Mesendoderm (in vitro differentiated cells): ENCODE measurements around the gene TMTC1.

Experiments
- DNase-seq: peaks from one replicate; pipeline ENCODE4 v3.0.0; 2013
- H2AK5ac ChIP-seq: 2 replicates; pipeline ENCODE4 v1.6.1; 2013; ENCODE audit warnings: low read length, inconsistent platforms
- H2BK120ac ChIP-seq: 2 replicates; pipeline ENCODE4 v1.6.1; 2013; ENCODE audit warnings: low read depth, mild to moderate bottlenecking, low read length, moderate library complexity, mixed read lengths
- H2BK15ac ChIP-seq: replicated peaks from 2 replicates; pipeline ENCODE4 v1.6.1; 2013; ENCODE audit warnings: low read depth, mild to moderate bottlenecking, moderate library complexity
- H2BK5ac ChIP-seq: 2 replicates; pipeline ENCODE4 v1.6.1; 2013; ENCODE audit warnings: low read length, inconsistent platforms
- H3K18ac ChIP-seq: 2 replicates; pipeline ENCODE4 v1.6.1; 2013; ENCODE audit warnings: mild to moderate bottlenecking, low read length, mixed read lengths
- H3K23ac ChIP-seq: one replicate; pipeline ENCODE4 v1.6.1; 2013; ENCODE audit warnings: low read length
- H3K27ac ChIP-seq: 2 replicates; pipeline ENCODE4 v1.5.1; 2013; ENCODE audit warnings: low read depth, mild to moderate bottlenecking, inconsistent platforms, low read length, moderate library complexity
- H3K27me3 ChIP-seq: 2 replicates; pipeline ENCODE4 v1.6.1; 2013; ENCODE audit warnings: low read length, control low read depth, mild to moderate bottlenecking, inconsistent platforms; ENCODE audit not compliant: insufficient read depth, poor library complexity
- H3K36me3 ChIP-seq: 2 replicates; pipeline ENCODE4 v1.6.1; 2013; ENCODE audit warnings: low read length, inconsistent platforms; ENCODE audit not compliant: control insufficient read depth, insufficient read depth
- H3K4ac ChIP-seq: one replicate; pipeline ENCODE4 v1.6.1; 2013; ENCODE audit warnings: low read depth, mild to moderate bottlenecking, low read length, moderate library complexity
- H3K4me1 ChIP-seq: 2 replicates; pipeline ENCODE4 v1.6.1; 2013; ENCODE audit warnings: low read depth, low read length, inconsistent platforms; ENCODE audit not compliant: control insufficient read depth
- H3K4me2 ChIP-seq: 2 replicates; pipeline ENCODE4 v1.6.1; 2013; ENCODE audit warnings: low read length
- H3K4me3 ChIP-seq: 2 replicates; pipeline ENCODE4 v1.5.1; 2013; ENCODE audit warnings: mild to moderate bottlenecking, low read length
- H3K56ac ChIP-seq: one replicate; pipeline ENCODE4 v1.6.1; 2013; ENCODE audit warnings: low read length
- H3K79me1 ChIP-seq: 2 replicates; pipeline ENCODE4 v1.6.1; 2013; ENCODE audit warnings: low read length, inconsistent platforms
- H3K79me2 ChIP-seq: 2 replicates; pipeline ENCODE4 v1.6.1; 2013; ENCODE audit warnings: mild to moderate bottlenecking, low read length; ENCODE audit not compliant: control insufficient read depth, insufficient read depth
- H3K9ac ChIP-seq: 2 replicates; pipeline ENCODE4 v1.6.1; 2013; ENCODE audit warnings: low read length, inconsistent platforms
- H4K5ac ChIP-seq: one replicate; pipeline ENCODE4 v1.6.1; 2013; ENCODE audit warnings: low read length
- H4K8ac ChIP-seq: one replicate; pipeline ENCODE4 v1.6.1; 2013; ENCODE audit warnings: low read depth, mild to moderate bottlenecking, control low read depth, low read length, moderate library complexity
- WGBS: extraction: QIAGEN DNeasy Blood & Tissue Kit; methylation state at CpG from one replicate; pipeline ENCODE4 v1.1.7; 2013; ENCODE audit warnings: low lambda C conversion rate, missing lambda C conversion rate; ENCODE audit not compliant: insufficient coverage; ENCODE audit errors: extremely low coverage; 5-methylcytosine and 5-hydroxymethylcytosine counted together

The TMTC1 gene

GRCh38 chr12:29534935-29535334 is 248.8 kb downstream of the TMTC1 start:
- no CpG with 5 or more reads among the region's 2 CpGs for WGBS
- Histone ChIP-seq H3K4me1 (no peaks in the 10 kb centered on the region), H3K4me2 (no peak overlapping the region), H2BK5ac (no peak overlapping the region), H2BK120ac (no peak overlapping the region), H2BK15ac (no peak overlapping the region), H3K4me3 (no peak overlapping the region), H3K27ac (no peak overlapping the region), H3K4ac (no peak overlapping the region), H3K27me3 (no peaks in the 10 kb centered on the region), H3K79me1 (no peaks in the 10 kb centered on the region), H4K5ac (no peak overlapping the region), H2AK5ac (no peak overlapping the region), H3K56ac (no peak overlapping the region), H4K8ac (no peak overlapping the region), H3K79me2 (no peaks in the 10 kb centered on the region), H3K9ac (no peak overlapping the region), H3K18ac (no peak overlapping the region), H3K36me3 (no peaks in the 10 kb centered on the region), H3K23ac (no peak overlapping the region)
- DNase-seq: peak; percentile 37

- no peak overlapping the region for H4K5ac ChIP-seq
- no peak overlapping the region for H3K23ac ChIP-seq
- H2BK15ac ChIP-seq: no peak overlapping the region
- H3K27ac ChIP-seq: no peak overlapping the region
- no CpG with 5 or more reads among the region's 4 CpGs for WGBS
- no peak overlapping the region for H3K18ac ChIP-seq
- no peak overlapping the region for H2BK5ac ChIP-seq
- H3K27me3 ChIP-seq: no peaks in the 10 kb centered on the region
- H3K36me3 ChIP-seq: no peaks in the 10 kb centered on the region
- DNase-seq: no peak
- no peak overlapping the region for H3K4me2 ChIP-seq
- no peak overlapping the region for H2BK120ac ChIP-seq
- H4K8ac ChIP-seq: no peak overlapping the region
- H3K56ac ChIP-seq: no peak overlapping the region
- no peak overlapping the region for H3K4me3 ChIP-seq
- H3K4me1 ChIP-seq: no peaks in the 10 kb centered on the region
- H3K79me1 ChIP-seq: no peaks in the 10 kb centered on the region
- no peak overlapping the region for H3K4ac ChIP-seq
- H3K79me2 ChIP-seq: no peaks in the 10 kb centered on the region
- H2AK5ac ChIP-seq: no peak overlapping the region
- H3K9ac ChIP-seq: no peak overlapping the region
Measured at GRCh38 chr12:29533815-29534489, 249.8 kb downstream of the TMTC1 start.

- Histone ChIP-seq H3K4me2 (no peak overlapping the region), H4K5ac (no peak overlapping the region), H3K56ac (no peak overlapping the region), H3K27ac (no peak overlapping the region), H3K4ac (no peak overlapping the region), H3K9ac (no peak overlapping the region), H3K36me3 (no peaks in the 10 kb centered on the region), H2AK5ac (no peak overlapping the region), H3K4me3 (no peak overlapping the region), H3K27me3 (no peaks in the 10 kb centered on the region), H2BK5ac (no peak overlapping the region), H3K79me1 (no peaks in the 10 kb centered on the region), H3K79me2 (no peaks in the 10 kb centered on the region), H2BK120ac (no peak overlapping the region), H3K18ac (no peak overlapping the region), H3K23ac (no peak overlapping the region), H3K4me1 (no peaks in the 10 kb centered on the region), H2BK15ac (no peak overlapping the region), H4K8ac (no peak overlapping the region)
- no peak for DNase-seq
- no CpG with 5 or more reads among the region's 1 CpG for WGBS
Measured at GRCh38 chr12:29531471-29531870, 252.3 kb downstream of the TMTC1 start.

- Histone ChIP-seq H2AK5ac (no peak overlapping the region), H2BK5ac (no peak overlapping the region), H3K56ac (no peak overlapping the region), H3K79me1 (no peaks in the 10 kb centered on the region), H4K8ac (no peak overlapping the region), H4K5ac (no peak overlapping the region), H2BK15ac (no peak overlapping the region), H3K4me1 (no peaks in the 10 kb centered on the region), H3K79me2 (no peaks in the 10 kb centered on the region), H3K23ac (no peak overlapping the region), H3K4ac (no peak overlapping the region), H3K27me3 (no peaks in the 10 kb centered on the region), H3K36me3 (no peaks in the 10 kb centered on the region), H3K27ac (no peak overlapping the region), H3K18ac (no peak overlapping the region), H3K4me2 (no peak overlapping the region), H3K9ac (no peak overlapping the region), H3K4me3 (no peak overlapping the region), H2BK120ac (no peak overlapping the region)
- WGBS: no CpG with 5 or more reads among the region's 4 CpGs
- no peak for DNase-seq
Measured at GRCh38 chr12:29530436-29530835, 253.3 kb downstream of the TMTC1 start.

- Histone ChIP-seq H3K18ac (no peak overlapping the region), H3K56ac (no peak overlapping the region), H2BK5ac (no peak overlapping the region), H3K4ac (no peak overlapping the region), H3K27ac (no peak overlapping the region), H4K8ac (no peak overlapping the region), H3K9ac (no peak overlapping the region), H3K79me1 (no peaks in the 10 kb centered on the region), H3K36me3 (no peaks in the 10 kb centered on the region), H3K23ac (no peak overlapping the region), H2AK5ac (no peak overlapping the region), H3K4me2 (no peak overlapping the region), H3K27me3 (no peaks in the 10 kb centered on the region), H3K4me1 (no peaks in the 10 kb centered on the region), H3K79me2 (no peaks in the 10 kb centered on the region), H2BK120ac (no peak overlapping the region), H2BK15ac (no peak overlapping the region), H3K4me3 (no peak overlapping the region), H4K5ac (no peak overlapping the region)
- DNase-seq: no peak
- no CpG with 5 or more reads among the region's 4 CpGs for WGBS
Measured at GRCh38 chr12:29528161-29528560, 255.6 kb downstream of the TMTC1 start.

- no peaks in the 10 kb centered on the region for H3K36me3 ChIP-seq
- DNase-seq: no peak
- no peak overlapping the region for H3K56ac ChIP-seq
- H3K23ac ChIP-seq: no peak overlapping the region
- no peak overlapping the region for H2BK15ac ChIP-seq
- H3K18ac ChIP-seq: no peak overlapping the region
- H3K4me2 ChIP-seq: no peak overlapping the region
- WGBS: no CpG with 5 or more reads among the region's 2 CpGs
- no peak overlapping the region for H3K27ac ChIP-seq
- no peak overlapping the region for H2BK5ac ChIP-seq
- H2AK5ac ChIP-seq: no peak overlapping the region
- no peaks in the 10 kb centered on the region for H3K4me1 ChIP-seq
- no peak overlapping the region for H3K9ac ChIP-seq
- no peak overlapping the region for H3K4me3 ChIP-seq
- no peak overlapping the region for H4K8ac ChIP-seq
- H3K79me2 ChIP-seq: no peaks in the 10 kb centered on the region
- no peak overlapping the region for H4K5ac ChIP-seq
- no peak overlapping the region for H3K4ac ChIP-seq
- H3K27me3 ChIP-seq: no peaks in the 10 kb centered on the region
- no peaks in the 10 kb centered on the region for H3K79me1 ChIP-seq
- no peak overlapping the region for H2BK120ac ChIP-seq
Measured at GRCh38 chr12:29521951-29522350, 261.8 kb downstream of the TMTC1 start.
